Cerebellar cortex (tissue), 1 donor: ENCODE results near the gene FAM168A.

Source experiments
- DNase-seq: peaks from one replicate; pipeline ENCODE4 v3.0.0-alpha.2; 2015; ENCODE audit warnings: low spot score

Gene FAM168A

DNA sequence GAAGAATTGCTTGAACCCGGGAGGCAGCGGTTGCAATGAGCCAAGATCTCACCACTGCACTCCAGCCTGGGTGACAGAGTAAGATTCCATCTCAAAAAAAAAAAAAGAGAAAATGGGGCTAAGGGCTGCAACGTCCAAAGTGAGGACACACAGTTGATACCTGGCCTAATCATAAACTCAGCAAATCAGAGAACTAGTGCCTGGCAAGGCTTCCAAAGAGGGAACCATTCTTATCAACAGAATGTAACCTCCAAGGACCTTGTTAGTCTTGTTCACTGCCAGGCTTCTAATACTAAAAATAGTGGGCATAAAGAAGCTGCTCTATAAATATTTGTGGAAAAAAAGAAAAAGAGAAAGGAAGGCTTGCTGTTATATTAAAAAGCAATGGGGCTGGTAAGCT, 42.3 kb downstream of the FAM168A start:
- no peak for DNase-seq

DNA sequence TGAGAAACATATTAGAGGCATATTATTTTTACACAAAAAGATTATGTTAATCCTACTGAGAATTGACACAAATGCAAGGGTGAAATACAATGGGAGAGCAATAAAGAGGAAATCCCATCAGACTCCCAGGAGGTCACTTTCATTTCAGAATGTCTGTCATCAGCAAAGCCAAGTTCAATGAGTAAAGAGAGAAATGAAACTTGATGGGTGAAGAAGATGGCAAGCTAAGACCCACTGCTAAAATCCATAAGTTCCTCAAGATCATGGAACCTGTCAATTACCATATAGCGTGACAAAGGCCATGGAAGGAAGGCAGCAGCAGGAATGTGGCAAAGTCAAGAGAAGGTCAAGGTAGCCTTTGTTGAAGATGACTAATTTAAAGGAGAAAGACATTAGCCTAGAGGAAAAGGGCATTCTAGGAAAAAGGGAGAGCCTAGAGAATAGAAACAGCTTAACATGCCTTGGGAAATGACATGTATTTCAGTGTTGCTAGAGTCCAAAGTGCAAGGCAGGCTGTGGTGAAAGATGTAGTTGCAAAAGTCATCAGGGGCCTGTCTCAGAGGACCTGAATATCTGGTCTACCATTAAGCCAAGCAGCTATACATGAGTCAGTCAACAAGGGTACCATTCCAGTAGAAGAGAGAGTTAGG, 43.1 kb downstream of the FAM168A start:
- no peak for DNase-seq

DNA sequence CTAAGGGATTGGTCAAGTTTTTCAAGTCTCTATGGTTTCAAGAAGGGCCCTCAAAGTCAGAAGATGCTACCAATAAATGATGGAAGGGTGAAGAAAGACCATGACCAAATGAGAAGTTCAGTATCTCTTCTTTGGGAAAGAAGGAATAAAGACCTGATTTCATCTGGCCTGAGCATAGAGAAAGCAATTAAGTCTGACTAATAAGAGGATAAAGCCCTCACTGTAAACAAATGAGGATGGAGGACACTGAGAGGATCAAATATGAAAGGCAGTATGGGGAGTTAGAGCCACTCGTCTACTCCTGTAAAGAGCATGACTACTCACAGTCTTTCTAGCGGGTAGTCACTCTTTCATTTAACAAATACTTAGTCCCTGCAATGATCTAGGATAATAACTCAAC, 44.6 kb downstream of the FAM168A start:
- no peak for DNase-seq

DNA sequence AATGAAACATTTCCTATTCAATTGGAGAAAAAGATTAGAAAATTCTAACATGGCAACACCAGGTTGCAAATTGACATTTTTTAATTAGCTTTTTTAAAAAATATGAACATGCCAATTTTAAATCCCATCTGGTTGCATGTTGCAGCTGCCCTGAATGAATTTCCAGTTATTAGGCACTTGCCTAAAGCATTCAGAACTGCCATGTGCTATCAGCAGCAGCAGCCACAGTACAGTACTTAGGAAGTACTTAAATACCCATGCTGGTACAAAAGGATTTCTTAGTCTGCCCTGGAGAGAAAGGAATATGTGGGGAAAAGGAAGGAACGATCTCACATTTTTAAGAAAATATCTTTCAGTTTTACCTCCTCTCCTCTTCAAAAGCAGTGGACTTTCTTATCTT, 46.2 kb downstream of the FAM168A start:
- no peak for DNase-seq

DNA sequence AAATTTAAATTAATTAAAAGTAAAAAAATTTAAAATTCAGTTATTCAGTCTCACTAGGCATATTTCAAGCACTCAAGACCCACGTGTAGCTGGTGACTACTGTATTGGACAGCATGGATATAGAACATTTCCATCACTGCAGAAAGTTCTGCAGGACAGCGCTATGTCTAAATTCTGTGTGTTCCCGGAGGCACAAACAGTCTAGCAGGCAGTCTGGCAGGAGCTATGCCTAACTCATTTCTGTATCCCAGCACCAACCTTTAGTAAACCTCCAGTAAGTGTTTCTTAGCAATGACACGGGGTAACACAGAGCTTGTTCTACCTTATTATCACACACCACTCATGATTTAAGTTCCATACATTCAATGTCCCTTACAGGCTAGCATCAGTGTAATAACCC, 48.5 kb downstream of the FAM168A start:
- DNase-seq, result no peak

DNA sequence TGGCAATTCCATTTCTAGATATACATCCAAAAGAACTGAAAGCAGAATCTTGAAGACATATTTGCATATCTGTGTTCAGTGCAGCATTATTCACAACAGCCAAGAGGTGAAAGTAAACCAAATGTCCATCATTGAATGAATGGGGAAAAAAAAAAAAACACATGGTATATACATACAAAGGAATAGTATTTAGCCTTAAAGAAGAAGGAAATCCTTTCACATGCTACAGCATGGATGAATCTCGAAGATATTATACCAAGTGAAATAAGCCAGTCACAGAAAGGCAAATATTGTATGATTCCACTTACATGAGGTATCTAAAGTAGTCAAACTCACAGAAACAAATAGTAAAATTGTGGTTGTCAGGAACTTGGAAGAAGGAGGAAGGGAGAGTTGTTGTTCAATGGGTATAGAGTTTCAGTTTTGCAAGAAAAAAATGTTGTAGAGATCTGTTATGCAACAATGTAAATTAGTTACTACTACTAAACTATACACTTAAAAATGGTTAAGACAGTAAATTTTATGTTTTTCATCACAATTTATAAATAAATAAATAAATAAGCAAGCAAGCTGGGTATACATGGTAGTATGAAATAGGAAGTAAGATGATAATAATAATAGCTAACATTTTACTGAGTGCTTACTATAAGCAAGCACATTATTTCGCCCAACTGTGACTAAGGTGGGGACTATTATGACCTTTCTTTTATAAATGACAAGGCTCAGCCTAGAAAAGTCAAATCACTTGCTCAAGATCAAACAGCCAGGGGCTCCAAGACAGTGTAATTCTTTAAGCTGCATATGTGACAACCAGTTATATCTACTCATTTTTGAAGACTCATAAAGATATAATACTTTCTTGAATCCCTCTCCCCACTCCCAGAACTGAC, 50.0 kb downstream of the FAM168A start:
- DNase-seq, result no peak

DNA sequence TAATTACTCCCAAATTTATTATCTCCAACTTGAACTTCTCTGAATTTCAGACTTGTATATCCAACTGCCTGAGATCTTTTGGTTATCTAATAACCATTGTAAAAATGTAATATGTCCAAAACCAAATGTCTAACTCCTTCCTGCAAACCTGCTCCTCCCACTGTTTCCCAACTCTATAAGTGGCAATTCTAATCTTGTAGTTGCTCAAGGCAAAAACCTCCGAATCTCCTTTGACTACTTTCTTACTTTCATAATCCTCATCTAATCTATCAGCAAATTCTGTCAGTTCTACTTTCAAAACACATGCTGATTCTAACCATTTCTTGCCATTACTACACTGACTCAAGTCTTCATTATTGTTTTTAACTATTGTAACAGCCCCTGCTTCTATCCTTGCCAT, 55.7 kb downstream of the FAM168A start:
- DNase-seq, result no peak

DNA sequence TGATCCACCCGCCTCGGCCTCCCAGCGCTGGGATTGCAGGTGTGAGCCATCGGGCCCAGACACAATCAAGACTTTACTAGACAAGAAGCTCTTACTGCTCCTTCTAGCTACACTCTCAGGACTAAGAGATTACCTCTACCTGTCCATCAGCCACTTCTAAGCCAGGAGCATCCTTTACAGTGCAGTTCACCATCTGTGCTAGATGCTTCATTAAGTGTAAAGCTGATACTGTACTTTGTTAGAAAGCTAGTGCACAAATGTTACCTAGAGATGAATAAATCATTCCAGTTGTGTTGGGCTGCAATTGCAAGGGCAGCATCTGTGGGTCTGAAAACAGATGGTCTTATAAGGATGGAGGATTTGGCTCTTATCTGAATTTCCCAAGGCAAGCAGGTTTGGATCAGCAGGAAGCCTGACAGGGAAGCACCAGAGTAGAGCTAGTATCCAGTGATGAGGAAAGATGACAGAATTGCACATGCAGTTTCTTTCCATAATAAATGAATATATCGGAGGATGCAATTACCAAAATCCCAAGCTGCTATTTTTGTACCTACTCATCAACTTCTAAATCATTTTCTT, 58.3 kb downstream of the FAM168A start:
- DNase-seq, result peak; percentile 79

DNA sequence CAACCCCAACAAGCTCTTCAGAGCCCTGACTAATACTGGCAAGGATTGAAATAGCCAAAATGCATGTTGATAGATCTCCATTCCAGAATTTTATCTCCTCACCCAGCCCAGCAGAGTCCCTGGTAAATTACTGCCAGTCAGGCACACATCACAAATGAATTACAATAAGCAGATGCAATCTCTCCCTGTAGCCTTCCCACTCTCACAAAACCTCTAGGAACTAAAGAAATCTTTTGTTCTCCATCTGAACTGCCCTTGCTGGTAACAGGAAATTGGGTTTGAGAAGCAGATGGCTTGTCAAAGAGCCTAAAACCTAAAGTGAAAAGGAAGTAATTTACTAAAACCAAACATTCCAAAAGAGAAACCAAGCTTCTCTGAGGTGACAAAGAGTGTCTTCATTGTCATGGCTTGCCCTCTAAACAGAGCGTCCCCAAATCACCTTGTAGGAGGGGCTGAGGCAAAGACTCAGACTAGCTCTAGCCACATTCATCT, 59.5 kb downstream of the FAM168A start:
- peak; percentile 65 for DNase-seq

DNA sequence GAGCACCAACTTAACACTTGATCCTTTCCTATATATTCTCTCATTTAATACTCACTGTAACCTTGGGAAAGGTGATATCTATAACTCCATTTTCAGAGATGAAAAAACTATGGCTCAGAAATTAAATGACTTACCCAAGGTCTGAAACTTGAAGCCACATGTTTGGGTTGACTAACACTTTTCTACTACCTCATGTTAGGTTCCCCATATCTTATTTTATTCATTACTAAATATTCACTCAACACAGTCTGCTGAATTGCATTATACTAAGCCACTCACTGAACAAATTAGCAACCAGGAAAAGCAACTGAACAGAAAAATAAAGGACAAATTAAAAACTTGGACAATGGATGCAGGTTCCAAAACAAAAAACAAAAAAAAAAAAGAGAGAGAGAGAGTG, 59.9 kb downstream of the FAM168A start:
- no peak for DNase-seq

DNA sequence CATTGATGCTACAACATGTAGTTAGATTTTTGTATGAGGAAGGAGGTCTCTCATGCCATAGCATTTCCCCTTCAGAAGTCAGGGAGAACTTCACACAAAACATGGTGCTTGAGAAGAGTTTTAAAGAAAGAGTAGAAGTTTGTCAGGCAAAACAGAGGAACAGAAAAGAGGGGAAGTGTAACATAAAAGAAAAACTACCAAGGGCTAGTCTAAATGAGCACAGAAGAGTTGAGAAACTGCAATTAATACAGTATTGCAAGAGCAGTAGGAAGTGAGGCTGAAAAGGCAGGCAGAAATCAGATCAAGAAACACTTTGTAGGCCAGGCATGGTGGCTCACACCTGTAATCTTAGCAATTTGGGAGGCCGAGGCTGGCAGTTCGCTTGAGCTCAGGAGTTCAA, 61.0 kb downstream of the FAM168A start:
- no peak for DNase-seq

DNA sequence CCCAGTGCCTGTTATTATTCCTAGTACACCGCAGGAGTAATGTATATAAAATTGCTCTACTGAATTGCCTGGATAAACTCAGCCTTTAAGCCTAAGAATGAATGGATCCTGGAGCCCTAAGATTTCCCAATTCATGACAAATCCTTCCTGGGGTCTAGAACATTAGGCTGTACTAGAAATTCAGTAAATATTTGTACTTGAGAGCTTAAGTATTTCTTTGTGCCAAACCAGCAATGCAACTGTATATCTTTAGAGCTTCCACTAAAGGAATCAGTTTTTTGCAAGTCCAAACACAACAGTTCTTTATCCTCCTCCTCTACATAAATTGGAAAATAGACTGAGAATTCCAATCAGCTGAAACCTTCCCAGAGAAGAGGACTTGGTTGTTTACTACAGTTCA, 65.6 kb downstream of the FAM168A start:
- DNase-seq, result no peak

DNA sequence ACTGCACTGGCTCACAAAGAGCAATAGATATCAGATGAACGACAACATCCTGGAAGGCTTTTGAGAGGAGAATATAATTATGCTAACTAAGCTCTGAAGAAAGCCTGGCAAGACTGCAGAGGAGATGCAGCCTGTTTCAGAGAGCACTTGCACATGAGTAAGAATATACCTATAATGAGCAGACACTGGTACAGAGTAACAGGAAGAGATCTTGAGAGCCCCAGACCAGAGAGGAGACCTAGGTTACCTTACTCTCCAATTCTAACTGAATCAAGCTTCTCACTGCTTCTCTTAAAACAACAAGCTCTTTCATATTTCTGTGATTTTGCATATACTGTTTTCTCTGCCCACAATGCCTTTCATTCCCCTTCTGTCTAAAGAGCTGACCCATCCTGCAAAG, 66.5 kb downstream of the FAM168A start:
- no peak for DNase-seq

DNA sequence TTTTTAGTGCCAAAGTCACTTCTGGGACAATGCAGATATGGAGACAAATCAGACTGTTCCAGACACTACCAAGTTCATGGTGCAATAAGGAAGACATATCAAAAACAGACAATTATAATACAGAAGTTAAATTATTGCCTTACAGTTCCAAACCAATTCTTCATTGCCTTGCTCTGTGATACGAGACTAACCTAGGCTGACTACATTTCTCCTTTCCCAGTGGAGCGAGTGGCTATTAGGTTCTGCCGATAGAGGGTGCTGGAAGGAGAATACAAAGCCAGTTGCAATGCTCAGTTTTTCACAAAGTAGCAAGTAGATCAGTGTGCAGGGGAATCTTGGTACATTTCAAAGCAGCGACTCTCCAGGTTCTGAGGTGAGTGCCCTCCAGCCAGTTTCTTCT, 67.8 kb downstream of the FAM168A start:
- peak; percentile 37 for DNase-seq

DNA sequence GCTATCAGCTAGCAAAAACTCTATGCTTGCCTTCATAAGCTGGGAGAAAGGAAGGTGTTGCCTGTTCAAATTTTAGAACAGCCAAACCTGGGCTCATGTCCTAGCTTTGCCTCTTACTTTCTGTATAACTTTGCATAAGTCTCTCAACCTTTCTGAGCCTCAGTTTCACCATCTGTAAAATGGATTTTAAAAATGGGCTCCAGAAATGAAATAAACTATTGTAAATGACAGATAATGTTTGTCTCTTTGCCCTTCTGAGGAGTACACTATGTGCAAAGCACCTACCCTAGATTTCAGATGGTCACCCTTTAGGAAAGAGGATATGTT, 68.7 kb downstream of the FAM168A start:
- DNase-seq, result no peak

DNA sequence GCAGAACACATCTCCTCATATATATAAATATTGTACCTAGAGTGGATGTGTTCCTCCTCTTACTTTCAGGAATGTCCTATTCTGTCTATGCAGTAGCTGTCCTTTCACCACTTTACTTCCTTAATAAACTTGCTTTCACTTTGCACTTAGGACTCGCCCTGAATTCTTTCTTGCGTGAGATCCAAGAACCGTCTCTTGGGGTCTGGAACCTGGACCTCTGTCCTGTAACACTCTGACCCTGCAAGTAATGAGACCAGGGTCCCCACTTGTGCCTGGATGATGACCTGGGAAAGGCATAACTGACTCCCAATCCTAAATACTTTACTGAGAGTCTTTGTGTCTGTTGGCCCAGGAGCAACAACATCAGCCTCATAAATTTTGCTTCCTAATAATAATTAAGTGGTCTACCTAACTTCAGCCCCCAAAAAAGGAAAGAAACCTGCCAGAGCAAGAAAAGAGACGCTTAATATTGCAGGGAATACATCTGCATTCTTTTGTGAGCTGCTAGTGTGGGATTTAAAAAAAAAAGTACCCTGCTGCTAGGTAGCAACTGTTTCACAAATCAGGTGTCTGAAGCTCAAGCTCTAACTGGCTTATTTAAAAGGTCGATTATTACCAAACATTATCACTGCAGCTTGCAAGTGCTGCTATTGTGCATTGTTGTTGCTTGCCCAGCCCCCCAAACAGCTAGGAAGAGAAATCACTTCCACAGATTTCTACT, 69.3 kb downstream of the FAM168A start:
- no peak for DNase-seq

DNA sequence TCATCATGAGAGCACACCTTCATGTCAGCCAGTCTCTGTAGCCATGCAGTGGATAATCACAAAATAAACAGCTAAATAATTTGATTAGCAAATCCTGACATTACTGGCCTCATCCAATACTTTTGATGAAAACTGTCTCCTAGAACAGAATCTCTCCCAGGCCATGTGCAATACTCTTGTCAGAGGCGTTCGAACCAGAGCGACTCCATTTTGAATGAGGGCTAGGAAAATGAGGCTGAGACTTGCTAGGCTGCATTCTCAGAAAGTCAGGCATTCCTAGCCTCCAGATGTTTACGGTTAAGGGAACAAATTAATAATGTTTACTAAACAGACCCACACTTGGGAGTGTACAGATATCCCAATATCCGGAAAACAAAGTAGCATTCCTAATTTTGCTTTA, 69.9 kb downstream of the FAM168A start:
- no peak for DNase-seq

DNA sequence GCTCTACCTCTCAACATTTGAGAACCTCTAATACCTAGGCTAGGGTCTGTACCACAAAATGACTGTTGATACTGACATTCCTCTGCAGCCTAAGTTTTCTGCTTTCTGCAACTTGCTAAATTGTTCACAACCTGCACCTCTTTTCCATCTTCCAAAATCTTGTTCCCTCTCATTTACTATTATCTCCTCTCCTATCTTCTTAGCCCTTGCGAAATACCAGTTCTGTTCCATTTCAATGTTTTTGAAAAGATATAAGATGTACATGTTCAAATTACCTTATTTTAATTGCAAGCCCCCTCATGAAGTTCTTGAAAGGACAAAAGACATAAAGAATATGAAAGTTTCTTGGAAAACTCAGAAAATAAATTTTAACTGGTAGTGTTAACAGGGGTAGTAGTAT, 72.3 kb downstream of the FAM168A start:
- DNase-seq, result no peak

DNA sequence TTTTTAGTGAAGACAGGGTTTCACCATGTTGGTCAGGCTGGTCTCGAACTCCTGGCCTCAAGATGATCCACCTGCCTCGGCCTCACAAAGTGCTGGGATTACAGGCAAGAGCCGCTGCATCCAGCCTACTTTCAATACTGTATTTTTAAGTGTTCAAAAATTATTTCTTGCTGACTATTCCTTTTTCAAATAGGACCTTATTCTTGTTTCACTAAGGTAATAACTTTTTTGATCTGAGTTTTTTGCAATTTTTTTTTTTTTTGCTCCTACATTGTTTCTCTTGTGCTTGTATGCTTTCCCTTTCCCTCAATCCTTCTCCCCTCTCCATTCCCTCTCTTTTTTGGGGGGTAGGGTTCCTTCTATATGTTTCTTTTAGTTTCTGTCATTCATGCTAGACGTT, 73.1 kb downstream of the FAM168A start:
- DNase-seq, result no peak

DNA sequence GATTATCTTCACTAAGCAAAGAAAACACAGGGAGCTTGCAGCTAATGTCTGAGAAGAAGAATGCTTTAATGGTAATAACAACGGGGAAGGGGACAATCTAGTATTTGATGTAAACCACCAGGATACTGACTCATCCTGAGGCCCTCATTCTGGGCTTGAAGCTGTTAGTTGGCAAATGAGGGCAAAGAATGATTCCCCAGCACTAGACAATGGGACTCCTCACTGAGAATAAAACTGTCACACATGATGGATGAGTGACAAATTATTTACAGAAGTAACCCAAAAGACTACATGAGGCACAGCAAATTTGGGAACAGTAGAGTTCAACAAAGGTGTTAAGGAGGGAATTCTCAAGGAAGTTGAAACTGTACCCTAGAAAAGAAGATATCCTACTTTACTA, 76.3 kb downstream of the FAM168A start:
- no peak for DNase-seq

DNA sequence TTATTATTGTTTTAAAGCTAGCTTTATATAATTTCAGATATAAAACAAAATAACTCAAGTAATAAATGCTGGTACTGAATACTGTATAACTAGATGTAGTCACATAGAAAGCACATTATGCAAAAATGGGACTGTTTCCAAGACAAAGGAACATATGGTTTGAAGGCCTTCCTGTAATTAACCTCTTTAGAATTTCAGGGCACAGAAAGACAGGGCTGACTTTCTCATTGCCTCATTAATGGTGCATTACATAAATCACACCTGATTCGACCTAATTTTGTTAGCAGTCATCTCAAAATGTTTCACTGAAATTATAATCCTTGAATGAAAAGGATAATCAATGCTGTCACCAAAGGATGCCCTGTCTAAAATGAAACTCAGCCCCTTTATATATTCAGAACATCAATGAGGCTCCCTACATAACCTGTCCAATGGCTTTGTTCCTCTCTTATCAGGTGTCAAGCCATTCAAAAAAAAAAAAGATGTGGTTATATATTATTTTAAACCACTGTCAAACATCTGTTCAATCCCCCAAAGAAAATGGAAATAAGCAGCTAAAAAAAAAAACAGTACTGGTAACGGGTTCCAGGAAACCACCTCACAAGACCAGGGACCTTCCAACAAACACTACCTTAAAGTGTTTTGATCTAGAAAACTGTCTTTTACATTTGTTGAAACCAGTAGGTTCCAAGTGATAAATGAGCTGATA, 77.4 kb downstream of the FAM168A start:
- DNase-seq, result peak; percentile 54

DNA sequence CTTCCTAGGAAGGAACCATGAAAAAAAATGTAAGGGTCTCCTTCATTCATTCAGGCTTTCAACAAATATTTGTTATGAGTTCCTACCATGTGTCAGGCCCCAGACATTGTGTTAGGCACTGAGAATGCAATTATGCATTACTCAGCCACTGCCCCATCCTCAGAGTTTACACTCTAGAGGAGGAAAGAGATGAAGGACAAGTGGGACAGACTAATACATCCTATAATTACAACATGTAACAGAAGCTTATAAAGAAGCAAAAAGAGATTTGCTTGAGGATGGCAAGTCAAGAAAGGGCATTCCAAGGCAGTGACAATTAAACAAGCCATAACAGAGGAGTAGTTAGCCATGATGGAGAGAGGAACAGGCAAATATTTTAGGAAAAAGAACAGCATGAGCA, 78.6 kb downstream of the FAM168A start:
- DNase-seq, result no peak
